SJSA1 (cell line): ENCODE results near the gene SASH1. TPM values are rescaled to one million over a fixed set of nuclear protein-coding genes. Genes with fewer than 3 reads are reported as not detected.

ENCODE experiments used
- DNase-seq, 2 experiments: peaks; one replicate each; pipeline ENCODE4 v3.0.0-alpha.2; 2015 to 2020; ENCODE audit warnings: low spot score in 2 of 2, low read depth in 1 of 2
- H3K27ac ChIP-seq: fragments of 250-450 bp; sonication (Bioruptor Pico); 2 replicates; pipeline ENCODE4 v1.5.1; 2020; ENCODE audit warnings: mild to moderate bottlenecking, moderate library complexity
- H3K27me3 ChIP-seq: fragments of 250-450 bp; sonication (Bioruptor Pico); replicated peaks from 2 replicates; pipeline ENCODE4 v1.5.1; 2020; ENCODE audit warnings: mild to moderate bottlenecking, moderate library complexity
- H3K36me3 ChIP-seq: fragments of 250-450 bp; sonication (Bioruptor Pico); 2 replicates; pipeline ENCODE4 v1.5.1; 2020; ENCODE audit warnings: mild to moderate bottlenecking
- H3K4me1 ChIP-seq: fragments of 250-450 bp; sonication (Bioruptor Pico); replicated peaks from 2 replicates; pipeline ENCODE4 v1.6.1; 2021; ENCODE audit warnings: mild to moderate bottlenecking
- H3K4me3 ChIP-seq: fragments of 250-450 bp; sonication (Bioruptor Pico); 2 replicates; pipeline ENCODE4 v1.5.1; 2020; ENCODE audit warnings: mild to moderate bottlenecking
- H3K9me3 ChIP-seq: fragments of 250-450 bp; sonication (Bioruptor Pico); replicated peaks from 2 replicates; pipeline ENCODE4 v1.5.1; 2020; ENCODE audit warnings: mild to moderate bottlenecking
- total RNA-seq: library from RNA; depleted of rRNA; stranded (reverse); fragments of >200 nt; shearing (Covaris generic); gene quantifications from 2 replicates; pipeline ENCODE4 v1.2.3, GENCODE V29; 2014; rRNA removed

SASH1 gene
- total RNA-seq, result 8.8 and 10.4 TPM in 2 replicates

GRCh38 chr6:148342350-148343046 is at the start of gene SASH1:
Gene SASH1, plus strand, starts transcription at chr6:148342838. Its CDS starts 230 bp downstream, at chr6:148343068.
- Histone ChIP-seq H3K27me3 (no peaks in the 10 kb centered on the region), H3K9me3 (no peaks in the 10 kb centered on the region), H3K4me3 (peak within 1 kb of the TSS; percentile 53), H3K36me3 (no peaks in the 10 kb centered on the region; the same call in 1 of the 2 replicates), H3K4me1 (peaks cover 21% of the 10 kb centered on the region), H3K27ac (peak within 1 kb of the TSS; percentile 82)
- peak; percentile 58 to 85 for DNase-seq

GRCh38 chr6:148293181-148293995 is 49.2 kb upstream of the SASH1 start:
- Histone ChIP-seq H3K4me3 (no peak overlapping the region), H3K4me1 (peaks cover 11% of the 10 kb centered on the region; the same call in 1 of the 2 replicates), H3K27ac (no peak overlapping the region), H3K36me3 (no peaks in the 10 kb centered on the region), H3K9me3 (0 out of 2 replicates have a peak, but pooled peaks cover 4% of the 10 kb centered on the region), H3K27me3 (no peaks in the 10 kb centered on the region)
- no peak for DNase-seq

GRCh38 chr6:148294059-148294458 is 48.6 kb upstream of the SASH1 start:
- DNase-seq, result no peak
- Histone ChIP-seq H3K9me3 (0 out of 2 replicates have a peak, but pooled peaks cover 4% of the 10 kb centered on the region), H3K27ac (no peak overlapping the region), H3K4me3 (no peak overlapping the region), H3K36me3 (no peaks in the 10 kb centered on the region), H3K4me1 (peaks cover 5% of the 10 kb centered on the region; the same call in 1 of the 2 replicates), H3K27me3 (no peaks in the 10 kb centered on the region)

- Histone ChIP-seq H3K27me3 (no peaks in the 10 kb centered on the region), H3K4me1 (no peaks in the 10 kb centered on the region), H3K4me3 (no peak overlapping the region), H3K9me3 (no peaks in the 10 kb centered on the region), H3K27ac (no peak overlapping the region), H3K36me3 (no peaks in the 10 kb centered on the region)
- DNase-seq, result no peak
Observed at GRCh38 chr6:148295261-148295887, 47.3 kb upstream of the SASH1 start.

- no peaks in the 10 kb centered on the region for H3K36me3 ChIP-seq
- H3K4me1 ChIP-seq, result no peaks in the 10 kb centered on the region
- H3K27ac ChIP-seq, result no peak overlapping the region
- DNase-seq, result no peak
- H3K4me3 ChIP-seq, result no peak overlapping the region
- H3K27me3 ChIP-seq, result no peaks in the 10 kb centered on the region
- H3K9me3 ChIP-seq, result no peaks in the 10 kb centered on the region
Observed at GRCh38 chr6:148296771-148297170, 45.9 kb upstream of the SASH1 start.

GRCh38 chr6:148298683-148299082 is 44.0 kb upstream of the SASH1 start:
- no peaks in the 10 kb centered on the region for H3K27me3 ChIP-seq
- no peaks in the 10 kb centered on the region for H3K4me1 ChIP-seq
- DNase-seq, result no peak
- H3K4me3 ChIP-seq, result no peak overlapping the region
- H3K9me3 ChIP-seq, result no peaks in the 10 kb centered on the region
- no peaks in the 10 kb centered on the region for H3K36me3 ChIP-seq
- no peak overlapping the region for H3K27ac ChIP-seq

GRCh38 chr6:148303616-148304015 is 39.0 kb upstream of the SASH1 start:
- H3K27me3 ChIP-seq, result no peaks in the 10 kb centered on the region
- H3K4me1 ChIP-seq, result peaks cover 38% of the 10 kb centered on the region
- DNase-seq, result no peak
- H3K4me3 ChIP-seq, result no peak overlapping the region
- no peaks in the 10 kb centered on the region for H3K9me3 ChIP-seq
- H3K27ac ChIP-seq, result no peak overlapping the region
- H3K36me3 ChIP-seq, result no peaks in the 10 kb centered on the region

GRCh38 chr6:148304976-148305375 is 37.7 kb upstream of the SASH1 start:
- H3K4me3 ChIP-seq, result no peak overlapping the region
- H3K9me3 ChIP-seq, result no peaks in the 10 kb centered on the region
- no peaks in the 10 kb centered on the region for H3K27me3 ChIP-seq
- peak overlapping the region; percentile 85 for H3K27ac ChIP-seq
- H3K4me1 ChIP-seq, result peaks cover 38% of the 10 kb centered on the region
- DNase-seq, result peak; percentile 57 to 86
- H3K36me3 ChIP-seq, result no peaks in the 10 kb centered on the region

- H3K4me3 ChIP-seq, result no peak overlapping the region
- H3K36me3 ChIP-seq, result no peaks in the 10 kb centered on the region
- H3K4me1 ChIP-seq, result peaks cover 38% of the 10 kb centered on the region
- H3K27me3 ChIP-seq, result no peaks in the 10 kb centered on the region
- no peak for DNase-seq
- peak overlapping the region; percentile 85 for H3K27ac ChIP-seq
- no peaks in the 10 kb centered on the region for H3K9me3 ChIP-seq
Observed at GRCh38 chr6:148306286-148306685, 36.4 kb upstream of the SASH1 start.

GRCh38 chr6:148307405-148307804 is 35.2 kb upstream of the SASH1 start:
- Histone ChIP-seq H3K4me1 (peaks cover 38% of the 10 kb centered on the region), H3K27ac (peak overlapping the region; percentile 85), H3K4me3 (no peak overlapping the region), H3K9me3 (no peaks in the 10 kb centered on the region), H3K36me3 (no peaks in the 10 kb centered on the region), H3K27me3 (no peaks in the 10 kb centered on the region)
- no peak for DNase-seq

GRCh38 chr6:148309301-148309700 is 33.3 kb upstream of the SASH1 start:
- Histone ChIP-seq H3K4me3 (no peak overlapping the region), H3K27ac (no peak overlapping the region), H3K4me1 (peaks cover 37% of the 10 kb centered on the region), H3K27me3 (no peaks in the 10 kb centered on the region), H3K9me3 (no peaks in the 10 kb centered on the region), H3K36me3 (no peaks in the 10 kb centered on the region)
- DNase-seq, result no peak

- no peaks in the 10 kb centered on the region for H3K36me3 ChIP-seq
- DNase-seq, result no peak
Observed at GRCh38 chr6:148311966-148312669, 30.5 kb upstream of the SASH1 start.

GRCh38 chr6:148313488-148313887 is 29.1 kb upstream of the SASH1 start:
- Histone ChIP-seq H3K27ac (no peak overlapping the region), H3K4me3 (no peak overlapping the region)

More at GRCh38 chr6:148311966-148312669, 30.5 kb upstream of the SASH1 start:
- H3K4me1 ChIP-seq, result peaks cover 13% of the 10 kb centered on the region
- H3K4me3 ChIP-seq, result no peak overlapping the region
- H3K27me3 ChIP-seq, result no peaks in the 10 kb centered on the region
- no peak overlapping the region for H3K27ac ChIP-seq
- H3K9me3 ChIP-seq, result no peaks in the 10 kb centered on the region

More at GRCh38 chr6:148313488-148313887, 29.1 kb upstream of the SASH1 start:
- Histone ChIP-seq H3K27me3 (no peaks in the 10 kb centered on the region), H3K4me1 (peaks cover 14% of the 10 kb centered on the region), H3K9me3 (no peaks in the 10 kb centered on the region), H3K36me3 (no peaks in the 10 kb centered on the region)
- no peak for DNase-seq
